Tibial artery (tissue), 4 donors: Measurements from ENCODE around the gene TMEM11.

Source experiments
- DNase-seq, 2 donors: peaks; one replicate each; pipeline ENCODE4 v3.0.0-alpha.2; 2019
- H3K27ac ChIP-seq, 2 donors: fragments of 200-600 bp; sonication (generic) in 1 of 2; 1 replicate in 1 of 2; 2 replicates in 1 of 2; pipeline ENCODE4 v1.5.1; 2018 to 2019; ENCODE audit warnings: mild to moderate bottlenecking in 1 of 2
- H3K27me3 ChIP-seq, 2 donors: fragments of 200-600 bp; sonication (generic) in 1 of 2; one replicate each; pipeline versions ENCODE4 v1.5.1 to v1.6.0; 2016 to 2019
- H3K36me3 ChIP-seq, 3 donors: fragments of 200-600 bp; sonication (generic) in 2 of 3; one replicate each; pipeline ENCODE4 v1.5.1; 2016 to 2019; ENCODE audit warnings: mild to moderate bottlenecking in 2 of 3
- H3K4me1 ChIP-seq, 4 donors: fragments of 200-600 bp; sonication (generic) in 2 of 4; 1 replicate in 3 of 4; 2 replicates in 1 of 4; pipeline ENCODE4 v1.5.1; 2016 to 2019
- H3K4me3 ChIP-seq, 2 donors: fragments of 200-600 bp; sonication (generic) in 1 of 2; 1 replicate in 1 of 2; 2 replicates in 1 of 2; pipeline ENCODE4 v1.5.1; 2018 to 2019; ENCODE audit warnings: mild to moderate bottlenecking in 2 of 2
- H3K9me3 ChIP-seq, 3 donors: fragments of 200-600 bp; sonication (generic) in 1 of 3; one replicate each; pipeline ENCODE4 v1.5.1; 2016 to 2019
- intact Hi-C: fragments of 100-400 bp; cut with DNase I; formaldehyde crosslinking; loops from one replicate; pipeline ENCODE4 v1.15.0; 2023; ENCODE audit warnings: low total_unique reads
- TF ChIP-seq, protein P1 (sequence below), 2 experiments: fragments of 200-600 bp in 1 of 2; fragments of 450-650 bp in 1 of 2; IDR thresholded peaks; one replicate each; pipeline ENCODE4 v1.5.1; 2017 to 2019; ENCODE audit warnings: antibody characterized with exemption in 2 of 2, mild to moderate bottlenecking in 1 of 2, moderate library complexity in 1 of 2

The TMEM11 gene

DNA sequence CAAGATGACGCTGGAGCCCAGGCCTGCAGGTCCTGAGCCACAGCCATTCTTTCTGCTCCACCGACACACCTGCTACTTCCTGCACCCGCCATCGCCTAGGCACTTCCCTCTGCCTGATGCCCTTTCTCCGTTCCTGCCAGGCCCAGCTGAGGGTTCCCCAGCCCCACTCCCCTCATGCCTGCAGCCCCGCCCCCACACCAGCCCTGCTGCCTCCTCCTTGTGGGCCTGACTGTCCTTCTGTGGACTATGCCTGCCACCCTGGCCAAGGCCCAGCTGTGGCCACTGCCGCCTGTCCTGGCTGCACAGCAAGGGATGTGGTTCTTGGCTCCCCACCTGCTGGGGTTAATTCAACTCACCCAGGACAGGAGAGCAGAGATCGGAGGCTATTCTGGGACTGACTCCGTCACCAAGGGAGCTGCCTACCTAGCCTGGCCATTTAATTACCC, 31.7 kb upstream of the TMEM11 start:
- intact Hi-C loops = loop anchor here (10.0 kb wide), 1 partner anchor 121 kb away; the partner anchor contains the start of gene DHRS7B
- DNase-seq = no peak
- Histone ChIP-seq H3K4me3 (no peak overlapping the region), H3K27ac (no peak overlapping the region), H3K27me3 (no peaks in the 10 kb centered on the region), H3K36me3 (peaks cover 0 to 34% (median 34%) of the 10 kb centered on the region in 3 donors), H3K9me3 (no peaks in the 10 kb centered on the region), H3K4me1 (peaks cover 0 to 69% (median 30%) of the 10 kb centered on the region in 4 donors)
- TF ChIP-seq, protein P1, sequence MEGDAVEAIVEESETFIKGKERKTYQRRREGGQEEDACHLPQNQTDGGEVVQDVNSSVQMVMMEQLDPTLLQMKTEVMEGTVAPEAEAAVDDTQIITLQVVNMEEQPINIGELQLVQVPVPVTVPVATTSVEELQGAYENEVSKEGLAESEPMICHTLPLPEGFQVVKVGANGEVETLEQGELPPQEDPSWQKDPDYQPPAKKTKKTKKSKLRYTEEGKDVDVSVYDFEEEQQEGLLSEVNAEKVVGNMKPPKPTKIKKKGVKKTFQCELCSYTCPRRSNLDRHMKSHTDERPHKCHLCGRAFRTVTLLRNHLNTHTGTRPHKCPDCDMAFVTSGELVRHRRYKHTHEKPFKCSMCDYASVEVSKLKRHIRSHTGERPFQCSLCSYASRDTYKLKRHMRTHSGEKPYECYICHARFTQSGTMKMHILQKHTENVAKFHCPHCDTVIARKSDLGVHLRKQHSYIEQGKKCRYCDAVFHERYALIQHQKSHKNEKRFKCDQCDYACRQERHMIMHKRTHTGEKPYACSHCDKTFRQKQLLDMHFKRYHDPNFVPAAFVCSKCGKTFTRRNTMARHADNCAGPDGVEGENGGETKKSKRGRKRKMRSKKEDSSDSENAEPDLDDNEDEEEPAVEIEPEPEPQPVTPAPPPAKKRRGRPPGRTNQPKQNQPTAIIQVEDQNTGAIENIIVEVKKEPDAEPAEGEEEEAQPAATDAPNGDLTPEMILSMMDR (IDR thresholded peaks at IDR 0.05) = no peak

DNA sequence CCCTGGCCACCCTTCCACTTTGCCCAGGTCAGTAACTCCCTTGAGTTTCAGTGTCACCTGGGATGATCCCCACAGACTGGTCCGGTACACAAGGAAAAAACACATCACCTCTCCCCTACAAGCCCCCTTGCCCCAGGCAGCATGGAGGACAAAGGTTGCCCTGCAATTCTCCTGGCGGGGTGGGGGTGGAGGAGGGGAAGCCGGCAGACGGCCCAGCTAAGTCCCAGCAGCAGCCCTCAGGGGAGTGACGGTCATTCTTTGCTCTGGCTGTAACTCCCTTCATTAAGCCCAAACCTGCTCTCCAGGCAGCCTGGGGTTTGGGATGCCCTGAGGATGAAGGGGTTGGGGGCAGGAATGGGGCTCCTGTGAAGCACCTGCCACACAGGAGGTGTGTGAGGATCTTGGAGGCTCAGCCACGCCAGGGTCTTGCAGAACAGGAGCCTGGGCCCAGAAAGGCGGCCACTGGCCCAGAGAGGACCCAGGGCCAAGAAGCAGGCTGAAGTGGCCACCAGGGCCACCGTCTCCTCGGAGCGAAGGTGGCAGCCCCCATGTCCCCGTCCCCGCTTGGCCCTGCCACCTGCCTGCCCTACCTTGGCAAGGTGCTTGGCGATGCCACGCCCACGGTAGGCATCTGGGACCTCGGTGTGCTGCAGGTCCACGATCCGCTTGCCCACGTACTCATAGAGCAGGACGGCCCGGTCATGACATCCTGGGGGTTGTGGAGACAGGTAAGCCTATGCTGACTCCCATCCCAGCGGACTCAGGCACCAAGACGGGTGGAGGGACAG, 29.7 kb upstream of the TMEM11 start:
- Histone ChIP-seq H3K36me3 (peaks cover 0 to 34% (median 34%) of the 10 kb centered on the region in 3 donors), H3K27me3 (no peaks in the 10 kb centered on the region), H3K4me1 (peaks cover 0 to 57% (median 20%) of the 10 kb centered on the region in 4 donors), H3K9me3 (no peaks in the 10 kb centered on the region), H3K27ac (no peak overlapping the region), H3K4me3 (no peak overlapping the region)
- intact Hi-C loops = loop anchor here (10.0 kb wide), 1 partner anchor 119 kb away; the partner anchor contains the start of gene DHRS7B
- no peak for DNase-seq
- TF ChIP-seq, protein P1 (IDR thresholded peaks at IDR 0.05) = no peak

DNA sequence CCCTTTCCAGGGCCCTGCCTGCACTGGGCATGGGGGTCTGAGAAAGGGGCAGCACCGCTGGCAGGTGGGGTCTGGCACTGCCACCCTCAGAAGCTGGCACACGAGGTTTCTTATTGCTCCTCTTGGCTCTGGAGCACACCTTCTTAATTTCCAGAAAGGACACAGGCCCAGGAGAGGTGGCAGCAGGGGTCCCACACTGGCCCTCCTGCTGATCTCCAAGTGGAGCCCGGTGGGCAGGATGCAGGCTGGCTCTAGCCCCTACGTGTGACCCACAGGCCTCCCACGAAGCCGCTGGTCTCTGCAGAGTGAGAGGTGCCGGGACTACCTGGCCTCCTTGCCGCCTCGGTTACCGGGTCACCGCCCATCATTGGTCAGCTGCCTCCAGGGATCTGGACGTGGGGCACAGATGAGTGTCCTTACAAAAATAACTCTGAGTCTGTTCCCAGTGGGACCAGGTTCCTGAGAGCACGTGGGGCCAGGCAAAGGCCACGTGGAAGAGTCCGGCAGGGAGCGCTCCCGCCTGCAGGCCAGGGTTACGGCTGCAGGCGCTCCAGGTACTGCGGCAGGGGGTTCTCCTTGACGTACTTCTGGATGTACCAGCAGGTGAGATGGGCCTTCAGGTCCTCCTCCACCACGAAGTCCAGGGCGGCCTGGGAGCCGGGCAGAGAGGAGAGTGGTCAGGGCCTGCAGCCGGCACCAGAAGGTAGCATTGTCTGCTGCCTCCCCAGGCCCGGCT, 29.0 kb upstream of the TMEM11 start:
- no peak overlapping the region for H3K27ac ChIP-seq
- H3K9me3 ChIP-seq = no peaks in the 10 kb centered on the region
- intact Hi-C loops = loop anchor here (10.0 kb wide), 1 partner anchor 118 kb away; the partner anchor contains the start of gene DHRS7B
- TF ChIP-seq, protein P1 (IDR thresholded peaks at IDR 0.05) = no peak
- peaks cover 0 to 34% (median 34%) of the 10 kb centered on the region in 3 donors for H3K36me3 ChIP-seq
- DNase-seq = no peak
- H3K4me3 ChIP-seq = no peak overlapping the region
- H3K27me3 ChIP-seq = no peaks in the 10 kb centered on the region
- peaks cover 0 to 49% (median 17%) of the 10 kb centered on the region in 4 donors for H3K4me1 ChIP-seq

DNA sequence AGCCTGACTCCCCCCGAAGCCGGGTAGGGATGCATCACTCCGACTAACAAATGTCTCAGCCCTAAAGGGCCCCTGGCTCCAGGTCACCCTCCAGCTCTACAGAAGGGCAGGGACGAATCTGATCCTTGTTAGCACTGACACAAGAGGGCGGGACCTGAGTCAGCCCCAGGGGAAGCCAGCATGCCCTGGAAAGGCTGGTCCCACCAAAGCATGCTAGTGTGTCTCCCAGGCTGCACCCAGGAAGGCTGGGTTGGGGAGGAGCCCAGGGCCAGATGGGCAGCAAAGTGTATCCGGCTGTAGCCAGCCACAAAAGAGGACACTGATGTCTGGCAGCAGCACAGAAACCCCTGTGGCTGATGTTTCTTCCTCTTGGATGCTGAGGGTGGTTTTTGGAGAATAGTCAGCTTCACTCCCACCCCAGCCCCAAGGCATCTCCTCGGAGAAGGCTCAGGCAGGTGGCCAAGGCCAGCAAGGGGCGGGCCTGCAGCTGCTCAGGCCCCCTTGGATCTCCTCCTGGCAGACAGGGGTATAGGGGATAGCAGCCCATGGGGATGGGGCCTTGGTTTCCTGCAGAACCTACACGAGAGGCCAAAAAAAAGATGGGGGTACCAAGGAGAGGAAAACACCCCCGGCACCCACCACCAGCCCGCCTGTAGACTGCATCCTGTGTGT, 28.2 kb upstream of the TMEM11 start:
- peaks cover 0 to 45% (median 17%) of the 10 kb centered on the region in 4 donors for H3K4me1 ChIP-seq
- TF ChIP-seq, protein P1 (IDR thresholded peaks at IDR 0.05) = no peak
- no peak overlapping the region for H3K27ac ChIP-seq

DNA sequence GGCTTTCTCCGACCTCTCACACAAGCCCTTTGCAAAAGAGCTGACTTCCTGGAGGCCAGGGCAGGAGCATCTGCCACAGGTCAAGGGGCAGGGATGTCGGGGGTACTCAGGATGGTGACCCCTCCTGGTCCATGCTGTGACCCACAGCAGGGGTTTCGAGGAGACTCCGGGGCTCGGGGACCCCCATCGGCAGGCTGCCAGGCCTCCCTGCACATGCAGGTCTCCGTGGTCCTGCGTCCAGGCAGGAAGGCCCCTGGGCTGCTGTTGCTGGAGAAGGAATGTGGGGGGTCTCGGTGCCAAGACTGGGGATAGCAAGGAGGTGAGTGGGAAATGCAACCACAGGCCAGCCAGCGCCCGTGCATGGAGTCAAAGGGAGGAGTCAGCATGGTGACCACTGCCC, 27.6 kb upstream of the TMEM11 start:
- Histone ChIP-seq H3K4me3 (no peak overlapping the region), H3K9me3 (no peaks in the 10 kb centered on the region), H3K36me3 (peaks cover 0 to 29% (median 27%) of the 10 kb centered on the region in 3 donors), H3K27me3 (no peaks in the 10 kb centered on the region), H3K27ac (no peak overlapping the region), H3K4me1 (peaks cover 0 to 45% (median 17%) of the 10 kb centered on the region in 4 donors)
- DNase-seq = no peak
- TF ChIP-seq, protein P1 (IDR thresholded peaks at IDR 0.05) = no peak
- intact Hi-C loops = loop anchor here (10.0 kb wide), 1 partner anchor 117 kb away; the partner anchor contains the start of gene DHRS7B

More for the DNA sequence above, 28.2 kb upstream of the TMEM11 start:
- Histone ChIP-seq H3K27me3 (no peaks in the 10 kb centered on the region), H3K9me3 (no peaks in the 10 kb centered on the region), H3K36me3 (peaks cover 0 to 32% (median 29%) of the 10 kb centered on the region in 3 donors), H3K4me3 (no peak overlapping the region)
- no peak for DNase-seq
- intact Hi-C loops = loop anchor here (10.0 kb wide), 1 partner anchor 117 kb away; the partner anchor contains the start of gene DHRS7B
